ENCODE results near the gene NFIA.

NFIA gene

GRCh38 chr1:61082311-61083012, at the start of gene NFIA:
Gene NFIA (plus strand): TSS chr1:61082561.
- H3K27me3 Mint-ChIP-seq (ENCODE audit: low read depth) = peaks cover 77% of the 10 kb centered on the region
- peak; percentile 21 for DNase-seq (ENCODE audit: low spot score)
- no peaks in the 10 kb centered on the region for H3K36me3 Mint-ChIP-seq (ENCODE audit: low read depth)
- no peaks in the 10 kb centered on the region for H3K9me3 Mint-ChIP-seq
- no peak within 1 kb of the TSS for H3K27ac Mint-ChIP-seq
- H3K4me1 Mint-ChIP-seq (ENCODE audit: low read depth) = peaks cover 30% of the 10 kb centered on the region
- H3K4me3 Mint-ChIP-seq = peak within 1 kb of the TSS; percentile 85

GRCh38 chr1:61035880-61036279, 46.5 kb upstream of the NFIA start:
- Mint-ChIP-seq H3K27me3 (ENCODE audit: low read depth) (peaks cover 18% of the 10 kb centered on the region), H3K27ac (no peak overlapping the region), H3K9me3 (no peaks in the 10 kb centered on the region), H3K4me3 (no peak overlapping the region), H3K36me3 (ENCODE audit: low read depth) (no peaks in the 10 kb centered on the region), H3K4me1 (ENCODE audit: low read depth) (no peaks in the 10 kb centered on the region)
- DNase-seq (ENCODE audit: low spot score) = no peak

DNA sequence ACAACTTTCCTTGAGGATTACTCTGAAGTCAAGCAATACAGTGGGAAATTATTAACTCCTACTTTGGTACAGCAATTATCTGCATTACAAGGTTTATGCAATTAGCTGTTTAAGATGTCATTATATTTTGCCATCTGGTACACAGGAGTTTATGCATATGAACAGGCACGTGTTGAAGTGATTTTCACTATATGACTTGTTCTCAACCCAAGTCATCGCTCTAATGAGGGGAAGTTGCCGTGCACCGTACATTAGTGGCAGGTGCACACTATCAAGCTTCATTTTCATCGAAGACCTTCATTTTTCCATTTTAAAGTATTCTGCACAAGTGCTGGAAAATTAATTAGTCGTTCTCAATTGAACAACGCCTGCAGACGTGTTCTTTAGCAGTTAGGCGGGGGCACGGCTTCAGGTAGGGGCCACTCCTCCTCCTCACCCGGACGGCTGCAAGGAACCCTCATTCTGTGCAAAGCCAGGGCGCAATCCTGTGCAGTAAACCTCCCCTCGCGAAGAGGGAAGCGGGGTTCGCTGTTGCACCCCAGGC, 39.8 kb upstream of the NFIA start:
- Mint-ChIP-seq H3K4me3 (no peak overlapping the region), H3K36me3 (ENCODE audit: low read depth) (no peaks in the 10 kb centered on the region), H3K27ac (no peak overlapping the region), H3K9me3 (no peaks in the 10 kb centered on the region), H3K27me3 (ENCODE audit: low read depth) (peaks cover 57% of the 10 kb centered on the region), H3K4me1 (ENCODE audit: low read depth) (peaks cover 4% of the 10 kb centered on the region)
- DNase-seq (ENCODE audit: low spot score) = no peak

DNA sequence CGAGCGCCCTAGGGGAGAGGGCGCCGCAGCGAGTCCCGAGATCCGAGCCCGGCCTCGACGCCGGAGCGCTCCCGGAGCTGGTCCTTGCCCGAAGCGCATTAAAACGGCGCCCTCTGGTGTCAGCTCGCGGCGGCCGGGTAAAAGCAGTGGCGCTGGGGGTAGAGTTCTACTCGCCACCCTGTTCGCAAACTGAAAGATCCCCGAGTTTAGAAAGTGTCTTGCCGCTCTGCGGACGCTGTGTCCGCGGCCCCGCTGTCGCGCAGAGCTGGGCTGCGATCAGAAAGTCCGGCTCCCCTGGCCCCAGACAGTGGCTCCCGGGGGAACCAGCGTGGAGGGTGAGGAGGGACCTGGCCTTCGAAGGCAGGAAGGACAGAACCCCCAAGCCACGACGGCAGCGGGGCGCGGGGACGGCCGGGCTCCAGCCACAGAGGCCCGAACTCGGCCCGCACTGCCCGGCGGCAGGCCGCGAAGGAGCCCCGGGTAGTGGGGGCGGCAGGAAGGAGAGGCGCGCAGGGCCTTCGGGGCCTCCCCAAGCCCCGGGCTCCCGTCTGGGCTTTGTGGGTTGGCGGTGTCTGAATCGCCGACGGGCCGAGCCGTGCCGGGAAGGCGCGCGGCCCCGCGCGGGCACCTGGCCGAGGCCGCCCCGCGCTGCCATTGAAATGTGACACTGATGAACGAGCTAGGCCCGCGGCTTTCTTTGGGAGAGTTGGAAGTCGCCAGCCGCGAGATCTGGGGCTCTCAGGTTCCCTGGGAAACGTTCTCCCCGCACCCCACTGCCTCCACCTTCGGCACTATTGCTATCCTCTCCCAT, 39.1 kb upstream of the NFIA start:
- H3K27ac Mint-ChIP-seq = no peak overlapping the region
- H3K4me1 Mint-ChIP-seq (ENCODE audit: low read depth) = peaks cover 4% of the 10 kb centered on the region
- H3K36me3 Mint-ChIP-seq (ENCODE audit: low read depth) = no peaks in the 10 kb centered on the region
- peaks cover 54% of the 10 kb centered on the region for H3K27me3 Mint-ChIP-seq (ENCODE audit: low read depth)
- H3K9me3 Mint-ChIP-seq = no peaks in the 10 kb centered on the region
- peak overlapping the region; percentile 55 for H3K4me3 Mint-ChIP-seq
- DNase-seq (ENCODE audit: low spot score) = peak; percentile 66

- DNase-seq (ENCODE audit: low spot score) = no peak
- no peaks in the 10 kb centered on the region for H3K36me3 Mint-ChIP-seq (ENCODE audit: low read depth)
- peaks cover 46% of the 10 kb centered on the region for H3K27me3 Mint-ChIP-seq (ENCODE audit: low read depth)
- H3K27ac Mint-ChIP-seq = no peak overlapping the region
- H3K4me1 Mint-ChIP-seq (ENCODE audit: low read depth) = peaks cover 6% of the 10 kb centered on the region
- no peak overlapping the region for H3K4me3 Mint-ChIP-seq
- H3K9me3 Mint-ChIP-seq = no peaks in the 10 kb centered on the region
These were observed 35.9 kb upstream of the NFIA start for GRCh38 chr1:61046434-61046833.

DNA sequence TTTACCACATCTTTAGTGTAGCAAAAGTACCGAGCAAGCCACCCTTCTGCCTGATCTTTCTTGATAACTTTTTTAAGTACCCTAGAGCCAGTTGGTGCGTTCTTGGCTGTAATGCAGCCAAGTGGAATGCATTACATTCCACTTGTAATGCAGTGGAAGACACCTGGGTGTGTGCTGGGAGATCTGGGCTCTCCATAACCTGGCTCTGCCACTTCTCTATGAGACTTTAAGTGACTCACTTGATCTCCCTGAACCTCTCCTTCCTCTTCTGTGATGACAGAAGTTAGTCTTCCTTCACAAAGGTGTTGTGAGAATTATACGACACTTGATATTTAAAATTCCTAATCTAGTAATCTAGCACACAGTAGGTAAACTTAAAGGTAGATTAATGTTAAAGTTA, 35.3 kb upstream of the NFIA start:
- no peak for DNase-seq (ENCODE audit: low spot score)
- H3K36me3 Mint-ChIP-seq (ENCODE audit: low read depth) = no peaks in the 10 kb centered on the region
- H3K4me1 Mint-ChIP-seq (ENCODE audit: low read depth) = peaks cover 6% of the 10 kb centered on the region
- no peak overlapping the region for H3K27ac Mint-ChIP-seq
- no peaks in the 10 kb centered on the region for H3K9me3 Mint-ChIP-seq
- peaks cover 49% of the 10 kb centered on the region for H3K27me3 Mint-ChIP-seq (ENCODE audit: low read depth)
- H3K4me3 Mint-ChIP-seq = no peak overlapping the region

GRCh38 chr1:61049850-61050540, 32.4 kb upstream of the NFIA start:
- H3K9me3 Mint-ChIP-seq = no peaks in the 10 kb centered on the region
- H3K36me3 Mint-ChIP-seq (ENCODE audit: low read depth) = no peaks in the 10 kb centered on the region
- peaks cover 55% of the 10 kb centered on the region for H3K27me3 Mint-ChIP-seq (ENCODE audit: low read depth)
- peak overlapping the region; percentile 70 for H3K4me3 Mint-ChIP-seq
- H3K4me1 Mint-ChIP-seq (ENCODE audit: low read depth) = peaks cover 10% of the 10 kb centered on the region
- peak; percentile 77 for DNase-seq (ENCODE audit: low spot score)
- no peak overlapping the region for H3K27ac Mint-ChIP-seq

DNA sequence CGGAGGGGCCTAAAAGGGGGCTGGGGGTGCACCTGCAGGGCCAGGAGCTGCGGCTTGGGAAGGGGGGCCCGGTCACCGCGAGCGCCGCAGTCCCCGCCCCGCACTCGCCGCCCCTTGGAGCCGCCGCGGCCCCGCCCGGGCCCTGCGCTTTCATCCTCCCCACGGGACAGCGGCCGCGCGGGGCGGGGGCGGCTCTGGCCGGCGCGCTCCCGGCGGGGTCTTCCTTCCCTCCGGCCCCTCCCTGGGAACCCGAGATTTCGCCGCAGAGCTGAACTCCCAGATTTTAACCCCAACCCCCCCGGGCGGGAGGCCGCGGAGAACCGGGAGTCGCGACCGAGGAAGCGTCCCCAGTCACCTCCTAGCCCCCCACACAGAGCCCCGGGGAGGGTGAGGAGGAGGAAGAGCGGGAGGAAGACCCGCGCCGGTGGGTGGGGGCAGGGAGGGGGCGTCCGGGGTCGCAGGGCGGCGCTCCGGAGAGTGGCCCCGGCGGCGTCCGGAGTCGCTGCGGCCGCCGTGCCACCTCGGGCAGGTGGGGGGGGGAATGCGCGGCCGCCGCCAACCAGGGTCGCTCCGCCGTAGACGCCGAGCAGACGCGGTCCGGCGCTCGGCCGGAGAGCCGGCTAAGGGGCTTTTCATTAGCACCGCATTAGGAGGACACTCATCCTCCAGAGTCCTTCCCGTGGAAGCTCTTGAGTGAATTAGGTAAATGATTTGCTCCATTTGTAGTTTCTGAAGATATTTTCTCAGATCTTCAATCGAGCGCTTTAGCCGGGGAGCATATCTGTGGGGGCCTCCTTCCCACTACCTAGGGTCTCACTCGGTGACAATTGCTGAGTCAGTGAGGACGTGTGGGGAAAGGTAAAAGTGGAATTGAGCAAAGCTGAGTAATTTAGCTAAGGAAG, 31.6 kb upstream of the NFIA start:
- no peak overlapping the region for H3K27ac Mint-ChIP-seq
- H3K9me3 Mint-ChIP-seq = no peaks in the 10 kb centered on the region
- no peaks in the 10 kb centered on the region for H3K36me3 Mint-ChIP-seq (ENCODE audit: low read depth)
- peaks cover 10% of the 10 kb centered on the region for H3K4me1 Mint-ChIP-seq (ENCODE audit: low read depth)
- peak overlapping the region; percentile 70 for H3K4me3 Mint-ChIP-seq
- H3K27me3 Mint-ChIP-seq (ENCODE audit: low read depth) = peaks cover 57% of the 10 kb centered on the region
- no peak for DNase-seq (ENCODE audit: low spot score)

- H3K9me3 Mint-ChIP-seq = no peaks in the 10 kb centered on the region
- no peak overlapping the region for H3K27ac Mint-ChIP-seq
- peaks cover 10% of the 10 kb centered on the region for H3K4me1 Mint-ChIP-seq (ENCODE audit: low read depth)
- DNase-seq (ENCODE audit: low spot score) = no peak
- peaks cover 59% of the 10 kb centered on the region for H3K27me3 Mint-ChIP-seq (ENCODE audit: low read depth)
- no peaks in the 10 kb centered on the region for H3K36me3 Mint-ChIP-seq (ENCODE audit: low read depth)
- H3K4me3 Mint-ChIP-seq = peak overlapping the region; percentile 59
These were observed 31.0 kb upstream of the NFIA start for GRCh38 chr1:61051443-61051718.

DNA sequence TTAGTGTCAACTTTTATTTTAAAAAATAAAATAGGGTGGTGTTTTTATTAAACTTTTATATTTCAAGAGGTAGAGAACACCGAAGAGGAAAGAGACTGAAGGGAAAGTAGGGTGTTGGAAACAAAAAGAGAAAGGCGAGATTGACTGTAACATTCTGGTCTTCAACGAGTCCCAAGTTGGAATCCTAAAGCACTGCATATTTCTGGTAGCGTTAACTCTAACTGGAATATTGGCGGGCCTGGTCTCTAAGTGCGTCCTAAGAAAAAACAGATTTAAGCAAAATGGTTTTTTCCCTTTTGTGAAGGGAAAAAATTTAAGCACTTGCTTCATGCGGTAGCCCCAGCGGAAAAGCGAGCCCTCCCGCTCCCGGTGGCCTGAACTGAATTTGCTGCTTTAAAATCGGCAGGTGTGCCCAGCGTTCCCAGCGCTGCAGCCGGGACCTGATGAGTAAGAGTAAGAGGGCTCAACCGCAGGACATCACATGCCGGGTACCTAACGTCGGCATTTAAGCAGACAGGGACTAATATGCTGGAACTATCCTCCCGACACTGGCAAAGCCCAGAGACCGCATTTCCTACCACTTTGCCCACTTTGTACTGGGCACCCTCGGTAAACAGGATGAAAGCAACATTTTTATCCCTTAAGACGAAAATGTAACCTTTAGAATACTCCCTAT, 30.5 kb upstream of the NFIA start:
- Mint-ChIP-seq H3K27ac (no peak overlapping the region), H3K36me3 (ENCODE audit: low read depth) (no peaks in the 10 kb centered on the region), H3K4me1 (ENCODE audit: low read depth) (peaks cover 12% of the 10 kb centered on the region), H3K4me3 (no peak overlapping the region), H3K27me3 (ENCODE audit: low read depth) (peaks cover 61% of the 10 kb centered on the region), H3K9me3 (no peaks in the 10 kb centered on the region)
- no peak for DNase-seq (ENCODE audit: low spot score)

GRCh38 chr1:61052395-61053225, 29.8 kb upstream of the NFIA start:
- Mint-ChIP-seq H3K4me1 (ENCODE audit: low read depth) (peaks cover 15% of the 10 kb centered on the region), H3K36me3 (ENCODE audit: low read depth) (no peaks in the 10 kb centered on the region), H3K27me3 (ENCODE audit: low read depth) (peaks cover 63% of the 10 kb centered on the region), H3K9me3 (no peaks in the 10 kb centered on the region), H3K27ac (no peak overlapping the region), H3K4me3 (peak overlapping the region; percentile 66)
- DNase-seq (ENCODE audit: low spot score) = no peak

- H3K27ac Mint-ChIP-seq = no peak overlapping the region
- H3K4me1 Mint-ChIP-seq (ENCODE audit: low read depth) = peaks cover 19% of the 10 kb centered on the region
- no peaks in the 10 kb centered on the region for H3K9me3 Mint-ChIP-seq
- peak overlapping the region; percentile 66 for H3K4me3 Mint-ChIP-seq
- DNase-seq (ENCODE audit: low spot score) = no peak
- H3K27me3 Mint-ChIP-seq (ENCODE audit: low read depth) = peaks cover 69% of the 10 kb centered on the region
- no peaks in the 10 kb centered on the region for H3K36me3 Mint-ChIP-seq (ENCODE audit: low read depth)
These were observed 29.1 kb upstream of the NFIA start for GRCh38 chr1:61053226-61053711.
